Hindlimb muscle (tissue), 1 donor: Measurements from ENCODE around the gene PPBP. TPM values are rescaled to one million over a fixed set of nuclear protein-coding genes. Genes with fewer than 3 reads are reported as not detected.
"Not testable (repeated sequence)": the region's sequence is repeated elsewhere in the genome, so short reads cannot be mapped to it uniquely, and the experiment has no call there.

ENCODE experiments used
- DNase-seq: peaks from one replicate; pipeline ENCODE4 v3.0.0-alpha.2; 2013
- polyA plus RNA-seq: library from polyadenylated mRNA; unstranded; fragments of 120-200 nt; gene quantifications from one replicate; pipeline ENCODE4 v1.2.1, GENCODE V29; 2013; ENCODE audit not compliant: insufficient read length

The PPBP gene
- polyA plus RNA-seq, 1 donor, result 3.5 TPM

- no peak for DNase-seq
These were observed 3.7 kb upstream of the PPBP start for GRCh38 chr4:73991742-73992000.

DNA sequence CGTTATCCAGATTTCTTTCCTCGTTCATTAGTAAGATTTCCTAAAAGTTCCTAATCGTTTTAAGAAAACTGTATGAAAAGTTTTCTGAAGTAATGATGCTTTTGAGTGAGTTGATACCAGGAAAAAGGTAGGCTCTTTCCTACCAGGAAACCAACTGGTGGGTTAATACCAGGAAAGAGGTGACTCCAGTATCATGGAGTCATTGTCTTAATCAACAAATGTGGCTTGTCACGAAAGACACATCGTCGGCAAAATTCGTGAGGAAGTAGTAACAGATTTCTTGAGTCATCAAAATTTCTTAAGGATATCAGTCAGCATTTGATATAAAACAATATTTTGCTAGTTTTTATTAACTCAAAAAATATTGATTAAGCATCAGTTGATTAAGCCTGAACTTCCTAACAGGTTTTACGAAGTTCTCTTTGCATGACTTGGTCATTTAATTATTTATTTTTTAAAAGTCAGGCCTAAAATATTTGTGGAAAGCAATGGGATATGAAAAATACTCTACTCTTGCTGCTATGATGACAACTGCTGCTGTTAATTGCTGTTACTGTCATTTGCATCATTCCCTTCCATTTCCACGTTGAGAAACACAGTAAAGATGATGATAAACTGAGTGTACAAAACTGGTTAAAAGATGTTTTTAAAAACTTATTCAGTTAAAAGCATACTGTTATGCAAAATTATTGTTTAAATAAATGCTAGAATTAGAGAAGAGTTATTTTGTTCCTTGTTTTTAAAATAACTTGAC is 3.2 kb upstream of the PPBP start:
- no peak for DNase-seq

DNA sequence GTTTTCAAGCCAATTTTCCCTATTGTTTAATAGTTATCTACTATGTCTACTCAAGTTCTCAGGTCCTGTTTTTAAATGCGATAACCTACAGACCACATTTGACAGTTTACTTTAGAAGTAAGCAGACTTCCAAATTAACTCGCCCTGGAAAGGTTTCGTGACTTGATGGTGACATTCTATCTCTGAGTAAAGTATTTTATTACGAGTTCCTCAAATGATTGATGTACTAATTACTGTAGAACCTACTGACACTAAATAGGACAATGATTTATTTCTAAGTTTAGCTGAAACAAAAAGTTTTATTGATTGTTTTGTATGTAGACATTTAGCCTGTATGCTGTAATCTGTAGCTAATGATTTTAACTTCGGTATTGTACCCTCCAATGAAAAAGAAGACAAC is 1.9 kb upstream of the PPBP start:
- DNase-seq, result no peak

GRCh38 chr4:73989031-73989430 is 1.0 kb upstream of the PPBP start:
- DNase-seq, result no peak

DNA sequence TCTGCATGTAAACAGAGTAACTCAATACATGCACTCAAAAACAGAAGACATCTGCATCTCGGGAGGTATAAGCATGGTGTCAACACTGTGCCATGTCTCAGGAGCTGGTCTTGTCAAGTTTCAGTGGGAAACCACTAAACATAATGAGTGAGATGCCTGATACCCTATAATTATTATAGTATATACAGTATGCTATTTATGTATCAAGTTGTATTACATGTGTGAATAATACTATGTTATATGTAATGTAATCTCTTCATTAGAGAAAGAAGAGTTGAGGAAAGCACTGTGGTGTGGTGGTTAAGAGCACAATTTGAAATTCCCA is 2.5 kb downstream of the PPBP start:
- DNase-seq, result no peak

DNA sequence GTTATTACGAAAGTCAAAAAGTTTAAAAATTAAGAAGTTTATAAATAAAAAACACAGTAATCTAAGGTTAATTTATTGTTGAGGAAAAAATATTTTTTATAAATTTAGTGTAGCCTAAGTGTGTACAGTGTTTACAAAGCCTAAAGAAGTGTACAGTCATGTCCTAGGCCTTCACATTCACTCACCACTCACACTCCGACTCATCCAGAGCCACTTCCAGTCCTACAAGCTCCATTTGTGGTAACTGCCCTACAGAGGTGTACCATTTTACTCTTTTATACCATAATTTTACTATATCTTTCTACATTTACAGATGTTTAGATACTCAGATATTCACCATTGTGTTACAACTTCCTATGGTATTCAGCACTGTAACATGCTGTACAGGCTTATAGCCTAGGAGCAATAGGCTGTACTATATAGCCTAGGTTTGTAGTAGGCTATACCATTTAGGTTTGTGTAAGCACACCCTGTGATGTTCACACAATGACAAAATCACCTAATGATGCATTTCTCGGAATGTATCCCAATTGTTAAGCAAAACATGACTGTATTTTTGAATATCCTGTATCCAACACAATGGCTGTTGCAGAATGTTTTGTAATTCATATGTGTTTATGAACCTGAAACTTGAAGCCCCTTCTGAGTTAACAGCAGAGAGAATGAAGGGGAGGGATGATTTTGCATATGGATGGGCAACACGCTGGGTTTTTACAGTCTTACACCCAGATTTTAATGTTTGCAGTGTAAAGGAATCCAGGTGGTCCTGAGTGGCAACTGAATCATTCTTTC is 3.1 kb downstream of the PPBP start:
- DNase-seq, result no peak

DNA sequence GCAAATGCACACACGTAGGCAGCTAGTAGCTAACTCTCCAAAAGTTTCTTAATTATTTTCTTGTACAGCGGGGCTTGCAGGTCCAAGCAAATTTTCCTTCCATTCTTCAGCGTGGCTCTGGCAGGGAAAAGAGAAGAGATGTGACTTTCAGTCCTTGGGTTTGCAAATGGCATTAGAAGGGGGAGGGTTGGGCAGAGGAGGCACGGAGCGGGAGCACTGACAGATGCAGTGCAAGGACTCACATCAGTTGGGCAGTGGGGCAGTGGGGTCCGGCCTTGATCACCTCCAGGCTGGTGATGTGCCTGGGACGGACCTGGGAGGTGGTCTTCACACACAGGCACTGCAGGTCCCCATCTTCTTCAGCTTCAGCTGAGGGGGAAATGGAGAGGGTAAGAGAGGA is 6.8 kb downstream of the PPBP start:
- DNase-seq, result not testable (repeated sequence)

- DNase-seq, result no peak
These were observed 8.5 kb downstream of the PPBP start for GRCh38 chr4:73979407-73979957.

- no peak for DNase-seq
These were observed 9.1 kb downstream of the PPBP start for GRCh38 chr4:73978886-73979285.

DNA sequence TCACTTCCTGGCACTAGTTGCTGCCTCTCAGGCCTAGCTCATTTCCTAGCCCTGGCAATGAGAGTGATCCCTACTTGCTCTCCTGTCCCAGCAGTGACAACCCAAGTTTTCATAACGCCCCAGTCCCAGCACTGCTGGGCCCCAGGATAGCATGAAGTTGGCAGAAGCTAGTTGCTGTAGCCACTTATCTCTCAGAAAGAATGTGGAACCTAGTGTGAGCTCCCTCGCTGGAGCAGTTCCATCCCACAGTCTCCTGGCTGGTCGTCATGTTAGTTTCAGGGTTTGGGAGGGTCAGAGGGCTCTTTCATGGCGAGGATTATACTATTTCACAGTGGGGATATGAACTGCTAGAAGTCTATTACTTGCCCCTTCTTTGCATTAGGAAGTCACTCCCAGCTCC is 11.3 kb downstream of the PPBP start:
- no peak for DNase-seq

DNA sequence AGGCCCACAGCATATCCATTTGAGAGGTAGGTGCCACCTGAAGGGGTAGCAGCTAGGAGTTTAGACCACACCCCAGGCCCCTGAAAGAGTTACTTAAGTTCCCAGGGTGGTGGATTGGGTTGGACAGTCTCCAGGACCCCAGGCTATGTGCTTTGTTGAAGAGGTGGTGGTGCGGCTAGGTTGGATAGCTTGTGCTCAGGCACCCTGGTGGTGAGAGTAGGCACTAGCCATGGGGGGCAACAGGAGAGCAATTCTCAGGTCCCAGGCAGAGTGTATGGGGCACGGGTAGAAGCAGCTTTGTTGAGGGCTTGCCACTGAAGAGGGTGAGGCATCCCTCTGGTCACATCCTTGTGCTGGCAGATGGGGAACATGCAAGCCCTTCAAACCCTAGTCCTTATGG is 11.8 kb downstream of the PPBP start:
- no peak for DNase-seq

GRCh38 chr4:73974352-73974751 is 13.6 kb downstream of the PPBP start:
- DNase-seq, result no peak

DNA sequence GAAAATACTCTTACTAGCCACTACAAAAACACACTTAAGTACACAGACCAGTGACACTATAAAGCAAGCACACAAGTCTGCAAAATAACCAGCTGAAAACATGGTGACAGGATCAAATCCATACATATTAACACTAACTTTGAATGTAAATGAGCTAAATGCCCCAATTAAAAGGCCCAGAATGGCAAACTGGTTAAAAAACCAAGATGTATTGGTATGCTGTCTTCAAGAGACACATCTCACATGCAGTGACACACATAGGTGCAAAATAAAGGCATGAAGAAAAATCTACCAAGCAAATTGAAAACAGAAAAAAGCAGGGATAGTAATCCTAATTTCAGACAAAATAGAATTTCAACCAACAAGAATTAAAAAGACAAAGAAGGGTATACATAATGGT is 17.0 kb downstream of the PPBP start:
- no peak for DNase-seq

DNA sequence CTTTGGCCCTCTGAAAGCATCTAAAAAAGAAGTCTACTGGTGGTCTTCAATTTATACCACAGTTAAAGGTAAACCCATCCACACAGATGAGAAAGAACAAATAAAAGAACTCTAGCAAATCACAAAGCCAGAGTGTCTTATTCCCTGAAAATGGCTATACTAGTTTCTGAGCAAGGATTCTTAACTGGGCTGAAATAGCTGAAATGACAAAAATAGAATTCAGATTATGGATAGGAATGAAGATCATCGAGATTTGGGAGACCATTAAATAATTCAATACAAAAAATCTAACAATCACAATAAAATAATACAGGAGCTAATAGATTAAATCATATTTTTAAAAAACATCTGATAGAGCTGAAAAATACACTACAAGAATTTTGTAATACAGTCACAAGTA is 18.0 kb downstream of the PPBP start:
- no peak for DNase-seq

DNA sequence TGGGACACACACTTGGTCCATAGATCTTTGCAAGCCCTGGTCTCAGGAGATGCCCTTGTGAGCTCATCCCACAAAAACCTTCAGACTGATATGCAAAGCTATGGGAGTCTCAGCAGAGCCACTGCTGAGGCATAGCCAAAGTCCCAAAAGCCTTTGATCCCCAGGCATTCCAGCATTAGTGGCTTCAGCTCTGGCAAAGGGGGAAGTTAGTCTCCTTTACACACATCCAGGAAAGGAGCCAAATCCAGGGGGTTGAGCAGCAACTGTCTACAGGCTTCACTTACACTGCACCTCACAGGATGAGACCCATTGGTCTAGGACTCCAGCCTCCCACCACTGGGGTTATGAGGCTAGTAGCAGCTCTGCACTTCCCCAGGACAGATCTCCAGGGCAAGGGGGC is 20.1 kb downstream of the PPBP start:
- no peak for DNase-seq

DNA sequence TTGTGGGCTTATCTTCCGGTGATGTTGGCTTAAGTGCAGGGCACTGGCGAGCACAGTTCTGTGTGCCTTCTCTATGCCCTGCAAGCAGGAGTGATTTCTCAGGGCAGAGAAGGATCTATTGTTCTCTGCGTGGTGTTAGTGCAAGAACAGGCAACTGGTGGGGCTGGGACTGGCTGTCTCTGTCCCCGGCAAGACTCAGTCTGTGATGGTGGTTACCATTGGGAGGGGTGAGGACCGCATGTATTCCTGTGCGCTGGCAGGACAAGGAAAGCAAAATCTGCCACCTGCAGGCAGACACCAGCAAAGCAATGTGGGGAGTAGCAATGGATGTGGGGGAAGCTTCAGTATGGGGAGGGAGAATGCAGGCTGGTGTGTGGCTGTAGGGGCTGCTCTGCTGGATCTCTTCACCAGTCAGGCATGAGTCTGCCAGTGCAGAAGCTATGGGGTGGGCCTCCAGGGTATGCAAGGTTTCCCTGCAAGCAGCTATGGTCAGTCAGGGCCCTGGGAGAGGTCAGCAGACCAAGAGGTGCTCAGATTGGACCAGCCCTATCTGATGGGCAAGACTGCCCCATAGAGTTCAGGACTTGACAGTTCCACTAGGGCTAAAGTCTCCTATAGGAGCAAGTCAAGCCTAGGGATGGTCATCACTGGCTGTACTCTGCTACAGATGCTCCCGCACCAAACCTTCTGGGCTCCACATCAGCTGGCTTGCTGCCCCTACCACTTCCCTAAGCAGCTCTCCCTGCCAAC is 23.0 kb downstream of the PPBP start:
- DNase-seq, result no peak

DNA sequence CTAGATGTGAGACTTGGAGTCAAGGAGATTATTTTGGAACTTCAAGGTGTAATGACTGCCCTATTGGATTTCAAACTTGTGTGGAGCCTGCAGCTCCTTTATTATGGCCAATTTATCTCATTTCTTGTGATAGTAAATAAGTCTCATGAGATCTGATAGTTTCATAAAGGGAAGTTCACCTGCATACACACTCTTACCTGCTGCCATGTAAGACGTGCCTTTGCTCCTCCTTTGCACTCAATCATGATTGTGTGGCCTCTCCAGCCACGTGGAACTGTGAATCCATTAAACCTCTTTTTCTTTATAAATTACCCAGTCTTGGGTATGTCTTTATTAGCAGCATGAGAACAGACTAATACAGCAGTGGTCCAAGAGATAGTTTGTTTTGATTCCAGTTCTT is 25.3 kb downstream of the PPBP start:
- no peak for DNase-seq

- not testable (repeated sequence) for DNase-seq
These were observed 28.9 kb downstream of the PPBP start for GRCh38 chr4:73959041-73959440.

GRCh38 chr4:73952352-73952751 is 35.6 kb downstream of the PPBP start:
- DNase-seq, result no peak

DNA sequence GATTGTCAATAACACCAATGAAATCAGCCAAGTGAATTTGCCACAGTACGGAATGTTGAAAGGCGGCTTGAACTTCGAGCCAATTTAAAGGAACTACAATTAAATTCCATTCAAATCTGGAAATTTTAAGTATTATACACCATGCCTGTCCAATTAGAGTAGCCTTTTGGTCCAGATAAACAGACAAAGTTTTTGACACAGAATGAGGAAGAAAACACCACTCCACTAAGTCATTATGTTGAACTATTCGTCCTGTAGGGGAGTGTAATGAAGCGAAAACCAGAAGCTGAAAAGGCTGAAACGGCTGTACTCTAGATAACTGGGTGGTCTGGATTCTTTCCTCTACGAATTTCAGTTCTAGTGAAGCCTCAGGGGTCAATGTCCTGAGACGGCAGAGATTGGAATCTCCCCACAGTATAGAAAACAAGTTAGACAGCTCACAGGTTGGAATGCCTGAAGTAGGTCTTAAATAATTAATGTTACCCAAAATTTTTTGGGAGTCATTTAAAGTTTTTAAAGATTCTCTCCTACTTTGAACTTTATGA is 37.5 kb downstream of the PPBP start:
- not testable (repeated sequence) for DNase-seq

DNA sequence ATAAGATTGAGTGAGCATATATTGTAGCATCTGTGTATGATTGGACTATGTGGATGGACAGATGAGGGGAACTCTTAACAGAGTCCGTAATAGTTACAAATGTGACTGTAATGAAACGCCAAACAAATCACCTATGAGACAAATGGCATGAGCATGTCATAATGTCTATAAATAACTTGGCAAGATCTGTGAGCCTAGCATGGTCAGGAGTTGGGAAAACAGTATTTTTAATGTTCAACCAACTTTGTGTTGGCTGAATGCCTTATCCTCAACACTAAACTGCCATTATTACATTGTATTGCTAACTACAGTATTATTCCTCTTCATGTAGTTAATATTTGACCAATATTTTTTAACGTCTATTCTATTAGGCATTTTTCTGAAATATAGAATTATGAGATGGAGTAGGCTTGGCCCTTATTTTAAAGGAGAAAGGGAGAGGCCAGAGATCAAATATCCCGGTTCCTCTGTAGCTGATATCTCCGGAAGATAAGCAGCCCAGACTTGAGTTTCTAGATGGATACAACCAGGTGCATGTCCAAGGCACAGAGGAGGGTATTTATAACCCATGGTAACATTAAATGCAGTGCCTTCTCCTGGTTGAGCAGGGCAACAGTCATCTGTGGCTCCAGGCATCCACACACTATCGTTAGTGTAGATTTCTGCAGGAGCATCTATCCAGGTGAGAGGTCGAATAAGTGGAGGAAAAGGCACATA is 38.8 kb downstream of the PPBP start:
- no peak for DNase-seq

DNA sequence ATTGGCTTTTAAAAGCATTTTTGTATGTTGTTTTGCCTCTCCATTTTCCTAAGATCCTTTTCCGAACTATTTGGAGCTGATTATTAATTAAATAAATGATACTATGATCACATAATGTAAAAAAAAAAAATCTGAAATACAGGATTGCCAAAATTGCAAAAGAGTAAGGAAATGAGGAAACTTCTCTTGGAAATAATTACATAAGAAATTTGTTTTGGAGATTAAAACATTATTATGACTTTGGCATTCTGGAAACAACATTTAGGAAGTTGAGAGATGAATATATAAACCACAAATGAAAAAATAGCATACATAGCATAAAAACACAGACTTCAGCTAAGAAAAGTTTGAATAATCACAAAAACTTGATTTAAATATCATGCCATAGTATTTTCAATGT is 39.7 kb downstream of the PPBP start:
- no peak for DNase-seq
